Neutrophil (primary cell): Measurements from ENCODE around the gene BACH2.
"Not testable (repeated sequence)": the region's sequence is repeated elsewhere in the genome, so short reads cannot be mapped to it uniquely, and the experiment has no call there.

Source experiments
- H3K27ac ChIP-seq: fragments of 200-600 bp; sonication (generic); 2 replicates; pipeline ENCODE4 v1.5.1; 2016; ENCODE audit warnings: mild to moderate bottlenecking, moderate library complexity
- H3K27me3 ChIP-seq: fragments of 200-600 bp; sonication (generic); 2 replicates; pipeline ENCODE4 v1.6.0; 2016; ENCODE audit warnings: mild to moderate bottlenecking
- H3K36me3 ChIP-seq: fragments of 200-600 bp; sonication (generic); 2 replicates; pipeline ENCODE4 v1.5.1; 2017
- H3K4me1 ChIP-seq, 2 experiments: fragments of 200-600 bp in 1 of 2; sonication (generic) in 1 of 2; 1 replicate in 1 of 2; 2 replicates in 1 of 2; pipeline versions ENCODE4 v1.5.1 to v1.6.1; 2013 to 2016; ENCODE audit warnings: low read depth in 1 of 2, low read length in 1 of 2, mild to moderate bottlenecking in 1 of 2, moderate library complexity in 1 of 2; ENCODE audit not compliant: control insufficient read depth in 1 of 2, insufficient read depth in 1 of 2
- H3K4me3 ChIP-seq, 2 experiments: fragments of 200-600 bp in 1 of 2; sonication (generic) in 1 of 2; 1 replicate in 1 of 2; 2 replicates in 1 of 2; pipeline ENCODE4 v1.5.1; 2013 to 2016; ENCODE audit warnings: low read depth in 1 of 2, low read length in 1 of 2, mild to moderate bottlenecking in 1 of 2, moderate library complexity in 1 of 2
- H3K9me3 ChIP-seq: fragments of 200-600 bp; sonication (generic); 2 replicates; pipeline ENCODE4 v1.5.1; 2016
- TF ChIP-seq, protein P1 (sequence below): fragments of 200-600 bp; sonication (generic); IDR thresholded peaks from 2 replicates; pipeline ENCODE4 v1.5.1; 2016; ENCODE audit warnings: antibody characterized with exemption

BACH2 gene

DNA sequence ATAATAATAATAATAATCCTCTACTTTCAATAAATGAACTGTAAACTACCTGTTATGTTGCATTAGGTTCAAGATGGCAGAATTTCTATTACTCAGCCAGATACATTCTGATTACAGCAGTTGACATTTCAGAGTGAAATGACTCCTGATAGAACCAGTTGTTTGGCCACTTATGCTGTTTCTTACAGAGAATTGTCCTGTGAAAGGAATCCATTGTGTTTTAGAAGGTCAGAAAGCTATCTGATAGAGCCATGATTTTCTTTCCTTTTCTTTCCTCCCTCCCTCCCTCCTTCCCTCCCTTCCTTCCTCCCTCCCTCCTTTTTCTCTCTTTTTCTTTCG is 385.8 kb downstream of the BACH2 start:
- no peaks in the 10 kb centered on the region for H3K4me1 ChIP-seq
- TF ChIP-seq, protein P1, sequence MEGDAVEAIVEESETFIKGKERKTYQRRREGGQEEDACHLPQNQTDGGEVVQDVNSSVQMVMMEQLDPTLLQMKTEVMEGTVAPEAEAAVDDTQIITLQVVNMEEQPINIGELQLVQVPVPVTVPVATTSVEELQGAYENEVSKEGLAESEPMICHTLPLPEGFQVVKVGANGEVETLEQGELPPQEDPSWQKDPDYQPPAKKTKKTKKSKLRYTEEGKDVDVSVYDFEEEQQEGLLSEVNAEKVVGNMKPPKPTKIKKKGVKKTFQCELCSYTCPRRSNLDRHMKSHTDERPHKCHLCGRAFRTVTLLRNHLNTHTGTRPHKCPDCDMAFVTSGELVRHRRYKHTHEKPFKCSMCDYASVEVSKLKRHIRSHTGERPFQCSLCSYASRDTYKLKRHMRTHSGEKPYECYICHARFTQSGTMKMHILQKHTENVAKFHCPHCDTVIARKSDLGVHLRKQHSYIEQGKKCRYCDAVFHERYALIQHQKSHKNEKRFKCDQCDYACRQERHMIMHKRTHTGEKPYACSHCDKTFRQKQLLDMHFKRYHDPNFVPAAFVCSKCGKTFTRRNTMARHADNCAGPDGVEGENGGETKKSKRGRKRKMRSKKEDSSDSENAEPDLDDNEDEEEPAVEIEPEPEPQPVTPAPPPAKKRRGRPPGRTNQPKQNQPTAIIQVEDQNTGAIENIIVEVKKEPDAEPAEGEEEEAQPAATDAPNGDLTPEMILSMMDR = no peak
- peaks cover 10% of the 10 kb centered on the region for H3K27me3 ChIP-seq

DNA sequence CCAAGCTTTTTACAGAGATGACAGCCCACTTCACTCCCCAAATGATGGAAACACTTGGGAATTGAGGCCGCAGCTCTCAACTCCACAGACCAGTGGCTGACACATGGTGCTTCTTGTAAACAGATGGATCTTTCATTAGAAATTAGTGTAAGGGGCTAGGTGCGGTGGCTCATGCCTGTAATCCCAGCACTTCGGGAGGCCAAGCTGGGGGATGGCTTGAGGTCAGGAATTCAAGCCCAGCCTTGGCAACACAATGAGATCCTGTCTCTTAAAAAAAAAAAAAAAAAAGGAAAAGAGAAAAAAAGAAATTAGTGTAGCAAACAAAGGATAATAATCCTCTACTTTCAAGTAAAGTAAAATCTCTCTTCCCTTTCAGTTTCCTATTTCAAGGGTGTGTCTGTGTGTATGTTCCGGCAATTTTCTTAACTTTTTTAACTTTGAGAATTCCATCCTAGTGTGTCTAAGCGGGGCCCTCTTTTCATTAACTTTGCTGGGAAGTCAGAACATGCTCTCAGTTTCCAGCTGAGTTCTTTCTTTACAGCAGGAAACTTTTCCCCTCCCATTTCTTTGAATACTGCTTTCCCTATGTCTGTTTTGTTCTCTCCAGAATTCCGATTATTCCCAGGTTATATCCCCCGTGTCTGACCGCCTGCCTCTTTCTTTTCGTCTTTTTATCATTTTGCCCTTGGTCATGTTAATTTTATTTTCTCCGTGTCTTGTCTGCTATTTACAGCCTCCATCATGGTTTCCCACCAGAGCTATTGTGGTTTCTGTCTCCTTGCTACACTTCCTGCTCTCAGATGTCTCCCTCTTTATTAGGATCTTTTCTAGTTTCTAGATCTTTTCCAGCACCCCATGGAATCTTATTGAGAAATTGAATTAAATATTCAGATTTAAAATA is 386.4 kb downstream of the BACH2 start:
- H3K4me3 ChIP-seq, H3K27ac ChIP-seq, H3K9me3 ChIP-seq, H3K27me3 ChIP-seq, H3K4me1 ChIP-seq, H3K36me3 ChIP-seq: not testable (repeated sequence)

More for the DNA sequence above, 385.8 kb downstream of the BACH2 start:
- no peaks in the 10 kb centered on the region for H3K36me3 ChIP-seq
- H3K27ac ChIP-seq = no peak overlapping the region
- no peaks in the 10 kb centered on the region for H3K9me3 ChIP-seq
- no peak overlapping the region for H3K4me3 ChIP-seq

DNA sequence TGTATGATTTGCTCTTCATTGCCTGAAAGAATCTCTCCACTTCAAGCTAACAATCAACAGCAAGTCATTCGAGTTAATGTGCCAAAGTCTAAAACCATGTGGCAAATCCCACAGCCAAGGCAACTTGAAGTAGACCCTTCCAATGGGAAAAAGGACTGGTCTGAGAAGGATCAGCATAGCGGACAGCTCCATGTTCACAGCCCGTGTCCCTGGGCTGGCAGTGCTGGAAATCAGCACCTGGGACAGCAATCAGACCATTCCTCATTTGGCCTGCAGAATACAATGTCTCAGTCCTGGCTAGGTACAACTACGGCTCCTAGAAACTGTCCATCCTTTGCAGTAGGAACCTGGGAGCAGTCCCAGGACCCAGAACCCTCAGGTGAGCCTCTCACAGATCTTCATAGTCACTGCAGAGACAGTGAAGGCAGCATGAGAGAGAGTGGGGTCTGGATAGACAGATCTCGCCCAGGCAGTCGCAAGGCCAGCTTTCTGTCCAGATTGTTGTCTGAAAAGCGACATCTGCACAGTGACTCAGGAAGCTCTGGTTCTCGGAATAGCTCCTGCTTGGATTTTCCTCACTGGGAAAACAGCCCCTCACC is 401.3 kb downstream of the BACH2 start:
- TF ChIP-seq, protein P1 = no peak
- no peak overlapping the region for H3K27ac ChIP-seq

DNA sequence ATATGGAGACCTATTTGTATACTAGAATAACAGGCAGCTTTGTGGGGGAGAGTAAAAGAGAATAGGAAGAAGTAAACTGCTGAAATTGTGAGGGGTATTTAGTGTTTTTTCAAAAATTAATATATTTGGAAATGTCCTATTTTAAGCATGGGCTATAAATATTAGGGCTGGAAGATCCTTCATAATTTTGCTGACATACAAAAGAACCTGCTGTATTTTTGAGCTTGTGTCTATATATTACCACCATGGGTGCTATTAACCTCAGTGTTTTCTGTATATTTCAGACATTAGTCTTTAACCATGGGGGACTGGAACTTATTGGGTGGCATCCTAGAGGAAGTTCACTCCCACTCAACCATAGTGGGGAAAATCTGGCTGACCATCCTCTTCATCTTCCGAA is 402.5 kb downstream of the BACH2 start, which contains the start of gene GJA10:
Gene GJA10 (plus strand): TSS at position 301 of the 400 bp plus-strand sequence. CDS start 0 bp downstream, at position 301.
- Histone ChIP-seq H3K9me3 (no peaks in the 10 kb centered on the region), H3K4me1 (no peaks in the 10 kb centered on the region), H3K27me3 (peaks cover 75% of the 10 kb centered on the region), H3K36me3 (no peaks in the 10 kb centered on the region), H3K27ac (no peak within 1 kb of the TSS), H3K4me3 (no peak within 1 kb of the TSS)
- TF ChIP-seq, protein P1 = no peak

More for the DNA sequence above, 401.3 kb downstream of the BACH2 start:
- Histone ChIP-seq H3K4me1 (no peaks in the 10 kb centered on the region), H3K36me3 (no peaks in the 10 kb centered on the region), H3K9me3 (no peaks in the 10 kb centered on the region), H3K27me3 (peaks cover 62% of the 10 kb centered on the region), H3K4me3 (no peak overlapping the region)

DNA sequence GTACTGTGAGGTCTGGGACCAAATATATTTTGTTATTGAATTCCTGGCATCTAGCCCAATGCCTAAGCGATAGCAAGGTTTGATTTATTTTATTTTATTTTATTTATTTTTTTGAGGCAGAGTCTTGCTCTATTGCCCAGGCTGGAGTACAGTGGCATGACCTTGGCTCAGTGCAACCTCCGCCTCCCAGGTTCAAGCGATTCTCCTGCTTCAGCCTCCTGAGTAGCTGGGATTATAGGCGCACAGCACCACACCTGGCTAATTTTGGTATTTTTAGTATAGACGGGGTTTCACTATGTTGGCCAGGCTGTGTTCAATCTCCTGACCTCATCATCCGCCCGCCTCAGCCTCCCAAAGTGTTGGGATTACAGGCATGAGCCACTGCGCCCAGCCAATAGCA is 404.1 kb downstream of the BACH2 start:
- not testable (repeated sequence) for H3K4me3 ChIP-seq, H3K4me1 ChIP-seq, H3K9me3 ChIP-seq, H3K27ac ChIP-seq, H3K36me3 ChIP-seq
- H3K27me3 ChIP-seq = peaks cover 90% of the 10 kb centered on the region

DNA sequence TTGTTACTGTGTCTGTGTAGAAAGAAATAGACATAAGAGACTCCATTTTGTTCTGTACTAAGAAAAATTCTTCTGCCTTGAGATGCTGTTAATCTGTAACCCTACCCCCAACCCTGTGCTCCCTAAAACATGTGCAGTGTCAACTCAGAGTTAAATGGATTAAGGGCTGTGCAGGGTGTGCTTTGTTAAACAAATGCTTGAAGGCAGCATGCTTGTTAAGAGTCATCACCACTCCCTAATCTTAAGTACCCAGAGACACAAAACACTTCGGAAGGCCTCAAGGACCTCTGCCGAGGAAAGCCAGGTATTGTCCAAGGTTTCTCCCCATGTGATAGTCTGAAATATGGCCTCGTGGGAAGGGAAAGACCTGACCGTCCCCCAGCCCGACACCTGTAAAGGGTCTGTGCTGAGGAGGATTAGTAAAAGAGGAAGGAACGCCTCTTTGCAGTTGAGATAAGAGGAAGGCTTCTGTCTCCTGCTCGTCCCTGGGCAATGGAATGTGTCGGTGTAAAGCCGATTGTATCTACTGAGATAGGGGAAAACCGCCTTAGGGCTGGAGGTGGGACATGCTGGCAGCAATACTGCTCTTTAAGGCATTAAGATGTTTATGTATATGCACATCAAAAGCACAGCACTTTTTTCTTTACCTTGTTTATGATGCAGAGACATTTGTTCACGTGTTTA is 405.7 kb downstream of the BACH2 start:
- not testable (repeated sequence) for H3K36me3 ChIP-seq, H3K9me3 ChIP-seq, H3K4me3 ChIP-seq, H3K27ac ChIP-seq, H3K4me1 ChIP-seq
- H3K27me3 ChIP-seq = peaks cover 95% of the 10 kb centered on the region

DNA sequence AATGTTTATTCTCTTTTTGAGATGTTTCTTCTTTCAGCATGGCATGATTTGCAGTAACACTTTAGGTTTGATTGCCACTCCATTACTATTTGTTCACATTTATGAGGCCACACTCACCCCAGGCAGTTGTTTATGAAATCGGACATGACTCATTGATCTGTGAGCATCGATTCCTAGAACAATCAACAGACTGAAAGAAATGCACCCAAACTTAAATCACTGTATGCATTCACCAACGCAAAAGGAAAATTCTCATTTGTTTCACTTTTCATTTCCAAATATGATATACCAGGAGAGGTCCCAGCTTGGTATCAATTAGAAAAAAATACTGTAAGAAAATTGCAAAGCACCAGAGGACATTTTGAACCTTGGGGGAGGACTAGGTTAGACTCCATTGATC is 407.8 kb downstream of the BACH2 start:
- Histone ChIP-seq H3K36me3 (no peaks in the 10 kb centered on the region), H3K4me1 (no peaks in the 10 kb centered on the region), H3K27me3 (peaks cover 80% of the 10 kb centered on the region), H3K27ac (no peak overlapping the region), H3K4me3 (no peak overlapping the region), H3K9me3 (no peaks in the 10 kb centered on the region)
- TF ChIP-seq, protein P1 = no peak
